Measurements from ENCODE around the gene DSCAML1. TPM values are rescaled to one million over a fixed set of nuclear protein-coding genes. Genes with fewer than 3 reads are reported as not detected.

The DSCAML1 gene
- total RNA-seq, 4 donors from 2014 or later, result 0.54 to 1.8 (median 0.99) TPM

GRCh38 chr11:117550466-117550865 lies 246.6 kb downstream of the DSCAML1 start:
- Histone ChIP-seq H3K27me3 (no peaks in the 10 kb centered on the region), H3K27ac (no peak overlapping the region), H3K9me3 (no peaks in the 10 kb centered on the region), H3K4me3 (replicated peaks in 1 of 3) (no peak overlapping the region), H3K4me1 (no peaks in the 10 kb centered on the region), H3K36me3 (no peaks in the 10 kb centered on the region)
- intact Hi-C loops (cut with DNase I), result no loop called here
- no peak for DNase-seq
- TF ChIP-seq CTCF (IDR thresholded peaks at IDR 0.05) (no peak), POLR2A (IDR thresholded peaks at IDR 0.05) (no peak)
- 90 to 97% methylated on average over 7 of the region's 7 CpGs for WGBS, 2 donors

- Histone ChIP-seq H3K4me3 (replicated peaks in 1 of 3) (no peak overlapping the region), H3K27ac (no peak overlapping the region), H3K27me3 (no peaks in the 10 kb centered on the region), H3K4me1 (no peaks in the 10 kb centered on the region), H3K36me3 (no peaks in the 10 kb centered on the region), H3K9me3 (no peaks in the 10 kb centered on the region)
- TF ChIP-seq CTCF (IDR thresholded peaks at IDR 0.05) (no peak), POLR2A (IDR thresholded peaks at IDR 0.05) (no peak)
- DNase-seq, result no peak
- WGBS, 2 donors, result 93 to 95% methylated on average over 9 of the region's 9 CpGs
- intact Hi-C loops (cut with DNase I), result no loop called here
These were observed 247.6 kb downstream of the DSCAML1 start for GRCh38 chr11:117549417-117549816.

- DNase-seq, result no peak
- Histone ChIP-seq H3K27me3 (no peaks in the 10 kb centered on the region), H3K4me3 (replicated peaks in 1 of 3) (no peak overlapping the region), H3K36me3 (no peaks in the 10 kb centered on the region), H3K27ac (no peak overlapping the region), H3K9me3 (no peaks in the 10 kb centered on the region), H3K4me1 (no peaks in the 10 kb centered on the region)
- intact Hi-C loops (cut with DNase I), result no loop called here
- 76 to 81% methylated on average over 2 to 3 of the region's 3 CpGs for WGBS, 2 donors
- TF ChIP-seq CTCF (IDR thresholded peaks at IDR 0.05) (no peak), POLR2A (IDR thresholded peaks at IDR 0.05) (no peak)
These were observed 248.1 kb downstream of the DSCAML1 start for GRCh38 chr11:117548876-117549275.

GRCh38 chr11:117547946-117548345 lies 249.1 kb downstream of the DSCAML1 start:
- no peak overlapping the region for H3K4me3 ChIP-seq (replicated peaks in 1 of 3)
- H3K36me3 ChIP-seq, result no peaks in the 10 kb centered on the region
- H3K27ac ChIP-seq, result no peak overlapping the region
- H3K9me3 ChIP-seq, result no peaks in the 10 kb centered on the region
- no peak for DNase-seq
- no peaks in the 10 kb centered on the region for H3K27me3 ChIP-seq
- WGBS, 2 donors, result 89 to 90% methylated on average over 7 of the region's 7 CpGs
- intact Hi-C loops (cut with DNase I), result no loop called here
- TF ChIP-seq CTCF (IDR thresholded peaks at IDR 0.05), result no peak
- no peak for TF ChIP-seq POLR2A (IDR thresholded peaks at IDR 0.05)
- no peaks in the 10 kb centered on the region for H3K4me1 ChIP-seq

GRCh38 chr11:117547195-117547850 lies 249.7 kb downstream of the DSCAML1 start:
- H3K27ac ChIP-seq, result no peak overlapping the region
- no peak for DNase-seq
- no peaks in the 10 kb centered on the region for H3K27me3 ChIP-seq
- H3K9me3 ChIP-seq, result no peaks in the 10 kb centered on the region
- H3K36me3 ChIP-seq, result no peaks in the 10 kb centered on the region
- intact Hi-C loops (cut with DNase I), result no loop called here
- H3K4me1 ChIP-seq, result no peaks in the 10 kb centered on the region
- no peak overlapping the region for H3K4me3 ChIP-seq (replicated peaks in 1 of 3)
- WGBS, 2 donors, result 66 to 76% methylated on average over 9 to 16 of the region's 16 CpGs
- TF ChIP-seq CTCF (IDR thresholded peaks at IDR 0.05), result no peak
- TF ChIP-seq POLR2A (IDR thresholded peaks at IDR 0.05), result no peak
